ENCODE data around the gene ADGRF1. TPM values are rescaled to one million over a fixed set of nuclear protein-coding genes. Genes with fewer than 3 reads are reported as not detected.

ADGRF1 gene
- polyA plus RNA-seq, 2 donors, result 25.5 to 47.9 TPM

GRCh38 chr6:47029865-47030561, 12.1 kb downstream of the ADGRF1 start:
- WGBS, 2 donors, result 87 to 93% methylated on average over 7 of the region's 7 CpGs
- H3K36me3 ChIP-seq (ENCODE audit: control insufficient read depth in 2 of 2, insufficient read depth in 2 of 2, low read length in 1 of 2), result no peaks in the 10 kb centered on the region
- no peaks in the 10 kb centered on the region for H3K9me3 ChIP-seq (ENCODE audit: control insufficient read depth in 2 of 2, insufficient read depth in 1 of 2, low read depth in 1 of 2, low read length in 1 of 2)
- no peak overlapping the region for H3K4me3 ChIP-seq (ENCODE audit: low read depth in 1 of 2, low read length in 2 of 2)
- H3K4me1 ChIP-seq (ENCODE audit: control insufficient read depth in 2 of 2, insufficient read depth in 2 of 2, low read length in 1 of 2), result no peaks in the 10 kb centered on the region
- H3K27ac ChIP-seq (ENCODE audit: low read depth in 2 of 2, low read length in 1 of 2), result no peak overlapping the region
- no peaks in the 10 kb centered on the region for H3K27me3 ChIP-seq (ENCODE audit: control insufficient read depth in 1 of 2, insufficient read depth in 2 of 2, low read length in 2 of 2)

DNA sequence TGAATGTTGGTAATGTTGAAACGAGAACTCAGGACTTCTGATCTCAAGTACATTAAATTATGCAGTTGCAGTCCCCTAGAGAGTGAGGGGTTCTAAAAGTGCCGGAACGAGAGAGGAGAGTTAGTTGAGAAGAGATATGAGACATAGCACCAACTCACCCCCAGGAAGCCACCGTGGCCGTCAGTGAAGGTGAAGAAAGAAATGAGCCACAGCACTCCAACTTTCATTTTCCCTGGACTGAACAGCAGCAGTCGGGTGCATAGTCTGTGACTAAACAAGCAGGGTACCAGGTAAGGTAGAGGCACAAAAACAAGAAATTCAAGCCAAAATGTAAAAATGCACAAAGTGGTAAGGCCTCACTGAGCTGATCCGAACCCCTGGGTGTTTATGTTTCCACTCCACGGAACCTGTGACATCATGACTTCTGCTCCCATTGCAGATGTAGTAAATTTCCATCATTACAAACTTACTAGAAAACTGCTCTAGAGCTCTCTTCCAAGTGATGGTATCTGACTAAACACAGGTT, 13.2 kb downstream of the ADGRF1 start:
- 88% methylated on average over 8 of the region's 8 CpGs for WGBS, 2 donors
- no peaks in the 10 kb centered on the region for H3K27me3 ChIP-seq (ENCODE audit: control insufficient read depth in 1 of 2, insufficient read depth in 2 of 2, low read length in 2 of 2)
- no peaks in the 10 kb centered on the region for H3K9me3 ChIP-seq (ENCODE audit: control insufficient read depth in 2 of 2, insufficient read depth in 1 of 2, low read depth in 1 of 2, low read length in 1 of 2)
- no peaks in the 10 kb centered on the region for H3K4me1 ChIP-seq (ENCODE audit: control insufficient read depth in 2 of 2, insufficient read depth in 2 of 2, low read length in 1 of 2)
- no peak overlapping the region for H3K4me3 ChIP-seq (ENCODE audit: low read depth in 1 of 2, low read length in 2 of 2)
- no peaks in the 10 kb centered on the region for H3K36me3 ChIP-seq (ENCODE audit: control insufficient read depth in 2 of 2, insufficient read depth in 2 of 2, low read length in 1 of 2)
- H3K27ac ChIP-seq (ENCODE audit: low read depth in 2 of 2, low read length in 1 of 2), result no peak overlapping the region

- WGBS, 2 donors, result 55 to 57% methylated on average over 3 of the region's 3 CpGs
- H3K4me3 ChIP-seq (ENCODE audit: low read depth in 1 of 2, low read length in 2 of 2), result no peak overlapping the region
- no peaks in the 10 kb centered on the region for H3K27me3 ChIP-seq (ENCODE audit: control insufficient read depth in 1 of 2, insufficient read depth in 2 of 2, low read length in 2 of 2)
- no peaks in the 10 kb centered on the region for H3K4me1 ChIP-seq (ENCODE audit: control insufficient read depth in 2 of 2, insufficient read depth in 2 of 2, low read length in 1 of 2)
- H3K27ac ChIP-seq (ENCODE audit: low read depth in 2 of 2, low read length in 1 of 2), result no peak overlapping the region
- H3K9me3 ChIP-seq (ENCODE audit: control insufficient read depth in 2 of 2, insufficient read depth in 1 of 2, low read depth in 1 of 2, low read length in 1 of 2), result no peaks in the 10 kb centered on the region
- H3K36me3 ChIP-seq (ENCODE audit: control insufficient read depth in 2 of 2, insufficient read depth in 2 of 2, low read length in 1 of 2), result no peaks in the 10 kb centered on the region
Measured at GRCh38 chr6:47027315-47027714, 14.8 kb downstream of the ADGRF1 start.

GRCh38 chr6:47026679-47027078, 15.5 kb downstream of the ADGRF1 start:
- H3K27ac ChIP-seq (ENCODE audit: low read depth in 2 of 2, low read length in 1 of 2), result no peak overlapping the region
- H3K9me3 ChIP-seq (ENCODE audit: control insufficient read depth in 2 of 2, insufficient read depth in 1 of 2, low read depth in 1 of 2, low read length in 1 of 2), result no peaks in the 10 kb centered on the region
- H3K4me1 ChIP-seq (ENCODE audit: control insufficient read depth in 2 of 2, insufficient read depth in 2 of 2, low read length in 1 of 2), result no peaks in the 10 kb centered on the region
- H3K27me3 ChIP-seq (ENCODE audit: control insufficient read depth in 1 of 2, insufficient read depth in 2 of 2, low read length in 2 of 2), result no peaks in the 10 kb centered on the region
- WGBS, 2 donors, result 90 to 91% methylated on average over 5 of the region's 5 CpGs
- no peak overlapping the region for H3K4me3 ChIP-seq (ENCODE audit: low read depth in 1 of 2, low read length in 2 of 2)
- no peaks in the 10 kb centered on the region for H3K36me3 ChIP-seq (ENCODE audit: control insufficient read depth in 2 of 2, insufficient read depth in 2 of 2, low read length in 1 of 2)

- Histone ChIP-seq H3K4me1 (ENCODE audit: control insufficient read depth in 2 of 2, insufficient read depth in 2 of 2, low read length in 1 of 2) (no peaks in the 10 kb centered on the region), H3K27me3 (ENCODE audit: control insufficient read depth in 1 of 2, insufficient read depth in 2 of 2, low read length in 2 of 2) (no peaks in the 10 kb centered on the region), H3K27ac (ENCODE audit: low read depth in 2 of 2, low read length in 1 of 2) (no peak overlapping the region), H3K4me3 (ENCODE audit: low read depth in 1 of 2, low read length in 2 of 2) (no peak overlapping the region), H3K9me3 (ENCODE audit: control insufficient read depth in 2 of 2, insufficient read depth in 1 of 2, low read depth in 1 of 2, low read length in 1 of 2) (no peaks in the 10 kb centered on the region), H3K36me3 (ENCODE audit: control insufficient read depth in 2 of 2, insufficient read depth in 2 of 2, low read length in 1 of 2) (no peaks in the 10 kb centered on the region)
- 44 to 47% methylated on average over 1 of the region's 1 CpG for WGBS, 2 donors
Measured at GRCh38 chr6:47023573-47023972, 18.6 kb downstream of the ADGRF1 start.

- Histone ChIP-seq H3K9me3 (ENCODE audit: control insufficient read depth in 2 of 2, insufficient read depth in 1 of 2, low read depth in 1 of 2, low read length in 1 of 2) (no peaks in the 10 kb centered on the region), H3K27ac (ENCODE audit: low read depth in 2 of 2, low read length in 1 of 2) (no peak overlapping the region), H3K36me3 (ENCODE audit: control insufficient read depth in 2 of 2, insufficient read depth in 2 of 2, low read length in 1 of 2) (no peaks in the 10 kb centered on the region), H3K27me3 (ENCODE audit: control insufficient read depth in 1 of 2, insufficient read depth in 2 of 2, low read length in 2 of 2) (no peaks in the 10 kb centered on the region), H3K4me3 (ENCODE audit: low read depth in 1 of 2, low read length in 2 of 2) (no peak overlapping the region), H3K4me1 (ENCODE audit: control insufficient read depth in 2 of 2, insufficient read depth in 2 of 2, low read length in 1 of 2) (no peaks in the 10 kb centered on the region)
- 97% methylated on average over 3 of the region's 3 CpGs for WGBS, 2 donors
Measured at GRCh38 chr6:47022191-47022590, 19.9 kb downstream of the ADGRF1 start.

DNA sequence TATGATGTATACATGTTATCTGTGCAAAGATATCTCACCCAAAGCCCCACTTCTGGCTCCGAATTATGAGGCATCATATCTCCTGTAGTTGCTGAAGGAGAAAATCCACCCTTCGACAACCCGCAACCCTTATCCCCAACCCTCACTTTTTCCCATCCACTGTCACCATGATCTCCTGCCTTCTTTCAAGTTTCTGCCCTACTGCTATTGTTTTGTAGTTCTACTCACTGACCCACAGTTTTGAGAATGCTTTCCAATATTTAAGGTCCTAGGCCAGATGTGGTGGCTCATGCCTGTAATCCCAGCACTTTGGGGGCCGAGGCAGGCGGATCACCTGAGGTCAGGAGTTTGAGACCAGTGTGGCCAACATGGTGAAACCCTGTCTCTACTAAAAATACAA, 22.2 kb downstream of the ADGRF1 start:
- Histone ChIP-seq H3K4me3 (ENCODE audit: low read depth in 1 of 2, low read length in 2 of 2) (no peak overlapping the region), H3K4me1 (ENCODE audit: control insufficient read depth in 2 of 2, insufficient read depth in 2 of 2, low read length in 1 of 2) (no peaks in the 10 kb centered on the region), H3K27ac (ENCODE audit: low read depth in 2 of 2, low read length in 1 of 2) (no peak overlapping the region), H3K9me3 (ENCODE audit: control insufficient read depth in 2 of 2, insufficient read depth in 1 of 2, low read depth in 1 of 2, low read length in 1 of 2) (no peaks in the 10 kb centered on the region), H3K36me3 (ENCODE audit: control insufficient read depth in 2 of 2, insufficient read depth in 2 of 2, low read length in 1 of 2) (no peaks in the 10 kb centered on the region), H3K27me3 (ENCODE audit: control insufficient read depth in 1 of 2, insufficient read depth in 2 of 2, low read length in 2 of 2) (no peaks in the 10 kb centered on the region)
- WGBS, 2 donors, result 90 to 94% methylated on average over 5 of the region's 5 CpGs

GRCh38 chr6:47016909-47017308, 25.2 kb downstream of the ADGRF1 start:
- Histone ChIP-seq H3K36me3 (ENCODE audit: control insufficient read depth in 2 of 2, insufficient read depth in 2 of 2, low read length in 1 of 2) (peaks cover 0 to 2% of the 10 kb centered on the region in 2 donors), H3K4me3 (ENCODE audit: low read depth in 1 of 2, low read length in 2 of 2) (no peak overlapping the region), H3K27ac (ENCODE audit: low read depth in 2 of 2, low read length in 1 of 2) (no peak overlapping the region), H3K9me3 (ENCODE audit: control insufficient read depth in 2 of 2, insufficient read depth in 1 of 2, low read depth in 1 of 2, low read length in 1 of 2) (no peaks in the 10 kb centered on the region), H3K4me1 (ENCODE audit: control insufficient read depth in 2 of 2, insufficient read depth in 2 of 2, low read length in 1 of 2) (no peaks in the 10 kb centered on the region), H3K27me3 (ENCODE audit: control insufficient read depth in 1 of 2, insufficient read depth in 2 of 2, low read length in 2 of 2) (no peaks in the 10 kb centered on the region)
- 89 to 93% methylated on average over 2 of the region's 2 CpGs for WGBS, 2 donors

DNA sequence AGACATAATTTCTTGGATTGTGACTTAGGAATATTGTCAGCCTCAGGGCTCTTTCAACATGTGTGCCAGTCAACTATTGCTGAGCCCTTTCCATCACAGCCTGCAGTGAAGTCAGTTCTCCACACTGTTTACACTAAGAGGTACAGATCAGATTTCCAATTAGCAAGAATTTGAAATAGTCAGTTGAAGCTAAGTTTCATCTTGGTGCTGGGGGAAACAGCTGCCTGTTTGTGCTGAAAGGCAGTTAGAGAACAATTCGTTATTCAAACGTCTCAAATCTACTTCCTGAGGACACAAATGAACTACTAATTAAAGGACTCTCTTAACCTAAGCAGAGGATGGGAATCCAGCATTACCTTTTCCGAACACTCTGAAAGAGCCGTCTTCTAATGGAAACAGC, 25.9 kb downstream of the ADGRF1 start:
- Histone ChIP-seq H3K9me3 (ENCODE audit: control insufficient read depth in 2 of 2, insufficient read depth in 1 of 2, low read depth in 1 of 2, low read length in 1 of 2) (no peaks in the 10 kb centered on the region), H3K27me3 (ENCODE audit: control insufficient read depth in 1 of 2, insufficient read depth in 2 of 2, low read length in 2 of 2) (no peaks in the 10 kb centered on the region), H3K4me1 (ENCODE audit: control insufficient read depth in 2 of 2, insufficient read depth in 2 of 2, low read length in 1 of 2) (no peaks in the 10 kb centered on the region), H3K4me3 (ENCODE audit: low read depth in 1 of 2, low read length in 2 of 2) (no peak overlapping the region), H3K27ac (ENCODE audit: low read depth in 2 of 2, low read length in 1 of 2) (no peak overlapping the region), H3K36me3 (ENCODE audit: control insufficient read depth in 2 of 2, insufficient read depth in 2 of 2, low read length in 1 of 2) (peaks cover 0 to 2% of the 10 kb centered on the region in 2 donors)
- 66 to 68% methylated on average over 4 of the region's 4 CpGs for WGBS, 2 donors

DNA sequence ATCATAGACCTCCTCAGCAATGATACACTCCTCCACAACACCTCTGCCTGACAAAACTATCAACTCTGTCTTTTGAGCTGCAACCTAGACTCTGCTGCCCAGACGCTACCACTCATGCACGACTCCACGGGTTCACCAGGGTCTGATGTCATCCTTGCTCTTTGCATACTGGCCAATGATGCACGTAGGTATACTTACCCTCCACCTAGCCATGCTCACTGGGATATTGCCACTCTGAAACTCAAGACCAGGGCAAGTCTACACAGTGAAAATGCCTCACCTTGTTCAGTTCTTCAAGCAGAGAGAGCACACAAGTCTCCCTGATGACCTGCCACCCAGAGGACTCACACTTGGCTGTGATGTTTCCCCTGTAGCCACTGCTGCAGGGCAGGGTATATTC, 27.7 kb downstream of the ADGRF1 start:
- Histone ChIP-seq H3K4me3 (ENCODE audit: low read depth in 1 of 2, low read length in 2 of 2) (no peak overlapping the region), H3K36me3 (ENCODE audit: control insufficient read depth in 2 of 2, insufficient read depth in 2 of 2, low read length in 1 of 2) (peaks cover 0 to 2% of the 10 kb centered on the region in 2 donors), H3K9me3 (ENCODE audit: control insufficient read depth in 2 of 2, insufficient read depth in 1 of 2, low read depth in 1 of 2, low read length in 1 of 2) (no peaks in the 10 kb centered on the region), H3K4me1 (ENCODE audit: control insufficient read depth in 2 of 2, insufficient read depth in 2 of 2, low read length in 1 of 2) (no peaks in the 10 kb centered on the region), H3K27ac (ENCODE audit: low read depth in 2 of 2, low read length in 1 of 2) (no peak overlapping the region), H3K27me3 (ENCODE audit: control insufficient read depth in 1 of 2, insufficient read depth in 2 of 2, low read length in 2 of 2) (no peaks in the 10 kb centered on the region)
- WGBS, 2 donors, result 77 to 82% methylated on average over 4 of the region's 4 CpGs

All from esophagus (tissue), 2 donors.